ENCODE measurements around the gene DGCR8.

The DGCR8 gene

DNA sequence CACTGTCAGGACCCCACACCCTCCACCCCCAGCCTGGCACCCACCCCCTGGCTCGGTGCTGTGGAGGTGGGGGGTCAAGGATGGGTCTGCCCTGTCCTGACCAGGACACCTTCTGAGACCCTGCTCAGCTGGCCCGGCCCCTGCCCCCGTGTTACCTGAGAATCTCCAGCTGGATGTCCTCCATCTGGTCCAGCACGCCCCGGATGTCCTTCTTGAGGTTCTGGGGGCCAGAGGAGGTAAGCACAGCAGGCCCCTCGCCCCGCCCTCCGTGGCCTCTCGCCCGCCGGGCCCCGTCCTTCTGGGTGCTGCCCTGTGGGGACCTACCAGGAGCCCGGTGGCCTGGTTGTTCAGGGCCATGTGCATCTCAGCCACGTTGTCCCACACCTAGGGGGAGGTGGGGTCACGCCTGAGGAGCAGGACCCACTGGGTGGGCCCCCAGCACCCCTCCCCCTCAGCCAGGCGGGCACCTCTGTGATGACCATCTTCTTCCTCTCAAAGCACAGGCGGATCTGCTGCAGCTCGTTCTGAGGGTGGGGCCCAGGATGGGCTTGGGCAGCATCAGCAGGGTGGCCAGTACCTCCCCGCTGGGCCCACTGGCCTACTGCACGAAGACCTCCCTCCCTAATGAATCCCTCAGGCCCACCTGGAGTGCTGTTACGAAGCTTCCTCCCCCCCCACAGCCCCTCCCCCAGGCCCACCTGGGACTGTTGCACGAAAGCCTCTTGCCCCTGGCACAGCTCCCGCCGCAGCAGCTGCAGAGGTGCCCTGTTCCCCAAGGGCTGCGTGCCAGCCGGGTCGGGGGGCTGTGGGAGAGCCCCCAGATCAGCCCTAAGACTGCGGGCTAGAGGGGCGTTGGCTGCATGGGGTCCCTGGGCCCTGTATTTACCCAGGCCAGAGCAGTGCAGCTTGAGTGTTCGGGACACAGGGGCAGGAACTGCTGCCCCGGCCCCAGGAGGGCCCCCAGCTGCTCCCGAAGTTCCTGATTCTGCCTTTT is 69.5 kb downstream of the DGCR8 start (continued):
- TF ChIP-seq, protein P1, sequence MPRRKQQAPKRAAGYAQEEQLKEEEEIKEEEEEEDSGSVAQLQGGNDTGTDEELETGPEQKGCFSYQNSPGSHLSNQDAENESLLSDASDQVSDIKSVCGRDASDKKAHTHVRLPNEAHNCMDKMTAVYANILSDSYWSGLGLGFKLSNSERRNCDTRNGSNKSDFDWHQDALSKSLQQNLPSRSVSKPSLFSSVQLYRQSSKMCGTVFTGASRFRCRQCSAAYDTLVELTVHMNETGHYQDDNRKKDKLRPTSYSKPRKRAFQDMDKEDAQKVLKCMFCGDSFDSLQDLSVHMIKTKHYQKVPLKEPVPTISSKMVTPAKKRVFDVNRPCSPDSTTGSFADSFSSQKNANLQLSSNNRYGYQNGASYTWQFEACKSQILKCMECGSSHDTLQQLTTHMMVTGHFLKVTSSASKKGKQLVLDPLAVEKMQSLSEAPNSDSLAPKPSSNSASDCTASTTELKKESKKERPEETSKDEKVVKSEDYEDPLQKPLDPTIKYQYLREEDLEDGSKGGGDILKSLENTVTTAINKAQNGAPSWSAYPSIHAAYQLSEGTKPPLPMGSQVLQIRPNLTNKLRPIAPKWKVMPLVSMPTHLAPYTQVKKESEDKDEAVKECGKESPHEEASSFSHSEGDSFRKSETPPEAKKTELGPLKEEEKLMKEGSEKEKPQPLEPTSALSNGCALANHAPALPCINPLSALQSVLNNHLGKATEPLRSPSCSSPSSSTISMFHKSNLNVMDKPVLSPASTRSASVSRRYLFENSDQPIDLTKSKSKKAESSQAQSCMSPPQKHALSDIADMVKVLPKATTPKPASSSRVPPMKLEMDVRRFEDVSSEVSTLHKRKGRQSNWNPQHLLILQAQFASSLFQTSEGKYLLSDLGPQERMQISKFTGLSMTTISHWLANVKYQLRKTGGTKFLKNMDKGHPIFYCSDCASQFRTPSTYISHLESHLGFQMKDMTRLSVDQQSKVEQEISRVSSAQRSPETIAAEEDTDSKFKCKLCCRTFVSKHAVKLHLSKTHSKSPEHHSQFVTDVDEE (CRISPR knock-in tag; IDR thresholded peaks at IDR 0.05) = no peak

DNA sequence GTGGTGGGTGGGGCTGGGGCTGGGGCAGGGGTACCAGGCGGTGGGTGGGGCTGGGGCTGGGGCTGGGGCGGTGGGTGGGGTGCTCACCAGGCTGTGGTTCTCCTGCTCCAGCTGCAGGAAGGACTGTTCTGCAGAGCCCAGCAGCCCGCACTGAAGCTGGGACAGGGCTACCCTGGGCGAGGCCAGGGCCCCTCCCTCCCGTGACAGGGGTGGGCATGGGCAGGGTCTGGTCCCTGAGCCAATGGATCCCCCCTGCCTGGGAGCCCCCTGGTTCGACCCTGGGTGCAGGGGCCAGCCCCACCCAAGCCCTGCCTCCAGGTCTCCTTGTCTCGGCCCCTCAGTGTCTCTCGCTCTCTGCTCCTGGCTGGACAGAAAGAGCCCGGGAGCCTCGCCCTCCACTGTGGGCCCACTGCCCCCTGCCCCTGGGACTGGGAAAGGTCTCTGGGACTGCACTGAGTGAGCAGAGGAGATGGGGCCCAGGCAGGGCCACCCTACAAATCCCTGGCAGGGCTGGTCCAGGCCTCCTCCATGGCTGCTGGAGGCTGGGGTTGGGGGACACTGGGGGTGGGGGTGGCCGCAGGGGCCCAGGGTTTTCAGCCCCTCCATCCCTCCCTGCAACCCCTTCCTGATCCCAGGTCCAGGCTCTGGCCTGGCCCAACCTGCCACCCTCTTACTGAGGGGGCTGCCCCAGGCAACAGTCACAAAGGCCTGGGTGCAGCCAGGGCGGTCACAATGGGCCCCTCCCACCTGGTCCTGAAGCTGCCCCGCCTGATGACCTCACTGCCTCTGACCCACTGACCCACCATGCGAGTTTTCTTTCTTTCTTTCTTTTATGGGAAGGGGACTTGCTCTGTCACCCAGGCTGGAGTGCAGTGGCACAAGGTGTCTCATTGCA is 70.6 kb downstream of the DGCR8 start, which contains the start of gene CCDC188:
CCDC188 (minus strand) TSS at position 675 of the 895 bp plus-strand sequence; CDS start at position 606, 69 bp downstream.
- TF ChIP-seq, protein P2, sequence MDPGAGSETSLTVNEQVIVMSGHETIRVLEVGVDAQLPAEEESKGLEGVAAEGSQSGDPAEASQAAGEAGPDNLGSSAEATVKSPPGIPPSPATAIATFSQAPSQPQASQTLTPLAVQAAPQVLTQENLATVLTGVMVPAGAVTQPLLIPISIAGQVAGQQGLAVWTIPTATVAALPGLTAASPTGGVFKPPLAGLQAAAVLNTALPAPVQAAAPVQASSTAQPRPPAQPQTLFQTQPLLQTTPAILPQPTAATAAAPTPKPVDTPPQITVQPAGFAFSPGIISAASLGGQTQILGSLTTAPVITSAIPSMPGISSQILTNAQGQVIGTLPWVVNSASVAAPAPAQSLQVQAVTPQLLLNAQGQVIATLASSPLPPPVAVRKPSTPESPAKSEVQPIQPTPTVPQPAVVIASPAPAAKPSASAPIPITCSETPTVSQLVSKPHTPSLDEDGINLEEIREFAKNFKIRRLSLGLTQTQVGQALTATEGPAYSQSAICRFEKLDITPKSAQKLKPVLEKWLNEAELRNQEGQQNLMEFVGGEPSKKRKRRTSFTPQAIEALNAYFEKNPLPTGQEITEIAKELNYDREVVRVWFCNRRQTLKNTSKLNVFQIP (CRISPR knock-in tag; IDR thresholded peaks at IDR 0.05; ENCODE audit: borderline replicate concordance, low read depth) = no peak
- ATAC-seq = no peak

DNA sequence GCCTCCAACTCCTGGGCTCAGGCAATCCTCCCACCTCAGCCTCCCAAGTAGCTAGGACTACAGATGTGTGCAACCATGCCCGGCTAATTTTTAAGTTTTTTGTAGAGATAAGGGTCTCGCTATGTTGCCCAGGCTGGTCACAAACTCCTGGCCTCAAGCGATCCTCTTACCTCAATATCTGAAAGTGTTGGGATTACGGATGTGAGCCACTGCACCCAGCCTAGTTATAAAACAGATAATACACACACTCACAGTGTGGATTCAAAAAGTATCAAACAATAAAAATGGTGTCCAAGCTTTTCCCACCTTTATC is 71.2 kb downstream of the DGCR8 start:
- no peak for TF ChIP-seq CSDC2 (CRISPR knock-in tag; IDR thresholded peaks at IDR 0.05)
- TF ChIP-seq ESRRG (CRISPR knock-in tag; IDR thresholded peaks at IDR 0.05) = no peak
- no peak for TF ChIP-seq ARNTL (CRISPR knock-in tag; IDR thresholded peaks at IDR 0.05; ENCODE audit: borderline replicate concordance, low read depth)
- TF ChIP-seq ZNF565 (CRISPR knock-in tag; conservative IDR thresholded peaks at IDR 0.05; ENCODE audit: low read depth) = no peak
- no peak for TF ChIP-seq GLIS3 (CRISPR knock-in tag; IDR thresholded peaks at IDR 0.05)
- TF ChIP-seq, protein P3, sequence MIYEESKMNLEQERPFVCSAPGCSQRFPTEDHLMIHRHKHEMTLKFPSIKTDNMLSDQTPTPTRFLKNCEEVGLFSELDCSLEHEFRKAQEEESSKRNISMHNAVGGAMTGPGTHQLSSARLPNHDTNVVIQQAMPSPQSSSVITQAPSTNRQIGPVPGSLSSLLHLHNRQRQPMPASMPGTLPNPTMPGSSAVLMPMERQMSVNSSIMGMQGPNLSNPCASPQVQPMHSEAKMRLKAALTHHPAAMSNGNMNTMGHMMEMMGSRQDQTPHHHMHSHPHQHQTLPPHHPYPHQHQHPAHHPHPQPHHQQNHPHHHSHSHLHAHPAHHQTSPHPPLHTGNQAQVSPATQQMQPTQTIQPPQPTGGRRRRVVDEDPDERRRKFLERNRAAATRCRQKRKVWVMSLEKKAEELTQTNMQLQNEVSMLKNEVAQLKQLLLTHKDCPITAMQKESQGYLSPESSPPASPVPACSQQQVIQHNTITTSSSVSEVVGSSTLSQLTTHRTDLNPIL (CRISPR knock-in tag; IDR thresholded peaks at IDR 0.05; ENCODE audit: low read depth) = no peak
- TF ChIP-seq, protein P1 (CRISPR knock-in tag; IDR thresholded peaks at IDR 0.05) = no peak
- TF ChIP-seq ZNF70 (CRISPR knock-in tag; IDR thresholded peaks at IDR 0.05) = no peak
- no peak for TF ChIP-seq ISL1 (CRISPR knock-in tag; IDR thresholded peaks at IDR 0.05)
- no peak for TF ChIP-seq TOX (CRISPR knock-in tag; IDR thresholded peaks at IDR 0.05; ENCODE audit: borderline replicate concordance)
- TF ChIP-seq ZC3H10 (CRISPR knock-in tag; IDR thresholded peaks at IDR 0.05) = no peak
- TF ChIP-seq TCF4 (CRISPR knock-in tag; IDR thresholded peaks at IDR 0.05; ENCODE audit: borderline replicate concordance) = no peak
- no peak for TF ChIP-seq OSR1 (CRISPR knock-in tag; IDR thresholded peaks at IDR 0.05)
- no peak for TF ChIP-seq ZNF8 (CRISPR knock-in tag; IDR thresholded peaks at IDR 0.05)
- TF ChIP-seq ZFP3 (CRISPR knock-in tag; IDR thresholded peaks at IDR 0.05) = no peak
- TF ChIP-seq ZFP30 (CRISPR knock-in tag; IDR thresholded peaks at IDR 0.05) = no peak
- no peak for TF ChIP-seq BACH2 (CRISPR knock-in tag; IDR thresholded peaks at IDR 0.05; ENCODE audit: borderline replicate concordance)
- no peak for ATAC-seq

Measured in SK-N-SH treated with all-trans-retinoic acid at 6 μM for 48 hours (cell line).